SW 1271 (cell line): ENCODE measurements around the gene SULT1B1.
"Not testable (repeated sequence)": the region's sequence is repeated elsewhere in the genome, so short reads cannot be mapped to it uniquely, and the experiment has no call there.

Experiments
- DNase-seq, 2 experiments: peaks; one replicate each; lab custom pipeline; 2025; lab: John Stamatoyannopoulos, UW

The SULT1B1 gene

GRCh38 chr4:69760455-69760854 lies at the start of gene SULT1B1:
Gene SULT1B1 (minus strand): TSS chr4:69760620. CDS start chr4:69755217, 5,403 bp downstream.
- DNase-seq, result no peak

DNA sequence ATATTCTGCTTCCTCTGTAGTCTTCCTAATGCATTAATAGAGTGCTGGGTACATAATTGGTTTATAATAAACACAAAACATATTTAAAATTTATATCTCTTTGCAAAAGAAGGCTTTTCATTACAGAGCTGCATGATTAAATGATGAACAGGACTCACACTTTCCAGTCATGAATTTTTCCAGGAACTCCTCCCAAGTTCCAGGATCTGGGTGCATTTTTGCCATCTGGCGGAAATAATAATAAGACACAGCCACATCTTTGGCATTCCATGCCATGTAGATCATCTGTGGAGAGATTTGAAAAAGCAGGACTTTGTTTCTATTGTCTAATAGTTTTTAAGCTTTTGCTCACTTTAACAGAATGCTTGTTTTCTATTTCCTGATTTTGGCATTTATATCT lies 40.2 kb upstream of the SULT1B1 start:
- DNase-seq, result no peak

- no peak for DNase-seq
Measured at GRCh38 chr4:69799337-69799736, 38.9 kb upstream of the SULT1B1 start.

DNA sequence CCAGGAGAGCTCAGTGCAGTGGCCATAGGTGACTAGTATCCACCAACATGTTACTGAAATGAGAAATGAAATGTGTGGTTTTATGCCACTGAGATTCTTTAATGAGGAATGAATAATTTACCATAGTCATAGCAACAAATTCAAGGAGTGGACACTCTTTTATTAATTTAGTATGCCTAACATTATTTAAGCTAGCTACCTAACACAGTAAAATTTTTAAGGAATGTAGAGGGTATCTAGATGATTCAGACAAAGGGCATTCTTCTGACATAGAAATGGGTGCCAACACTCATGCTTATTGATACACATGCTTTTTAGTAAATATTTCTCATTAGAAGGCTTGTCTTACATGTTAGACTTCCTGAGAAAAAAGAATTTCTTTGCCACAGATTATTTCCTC lies 33.3 kb upstream of the SULT1B1 start:
- no peak for DNase-seq

GRCh38 chr4:69787879-69788278 lies 27.5 kb upstream of the SULT1B1 start:
- no peak for DNase-seq

DNA sequence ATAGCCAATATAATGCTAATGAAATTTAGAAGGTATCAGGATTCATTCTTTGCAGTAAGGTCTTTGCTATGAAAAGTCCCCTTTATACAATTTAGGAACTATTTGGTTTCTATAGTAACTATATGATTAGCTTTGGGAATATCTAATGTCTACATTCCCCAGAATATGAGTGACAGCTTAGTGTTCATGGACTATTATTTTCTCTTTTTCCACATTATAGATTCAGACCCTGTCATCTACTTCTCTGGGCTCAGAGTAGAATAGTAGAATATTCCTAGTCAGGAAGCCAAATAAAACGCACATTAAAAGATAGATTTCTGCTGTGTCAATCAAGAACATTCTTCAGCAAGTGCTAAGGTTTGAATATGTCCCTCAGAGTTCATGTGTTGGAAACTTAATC lies 26.1 kb upstream of the SULT1B1 start:
- DNase-seq, result no peak

- no peak for DNase-seq
Measured at GRCh38 chr4:69785211-69785831, 24.9 kb upstream of the SULT1B1 start.

DNA sequence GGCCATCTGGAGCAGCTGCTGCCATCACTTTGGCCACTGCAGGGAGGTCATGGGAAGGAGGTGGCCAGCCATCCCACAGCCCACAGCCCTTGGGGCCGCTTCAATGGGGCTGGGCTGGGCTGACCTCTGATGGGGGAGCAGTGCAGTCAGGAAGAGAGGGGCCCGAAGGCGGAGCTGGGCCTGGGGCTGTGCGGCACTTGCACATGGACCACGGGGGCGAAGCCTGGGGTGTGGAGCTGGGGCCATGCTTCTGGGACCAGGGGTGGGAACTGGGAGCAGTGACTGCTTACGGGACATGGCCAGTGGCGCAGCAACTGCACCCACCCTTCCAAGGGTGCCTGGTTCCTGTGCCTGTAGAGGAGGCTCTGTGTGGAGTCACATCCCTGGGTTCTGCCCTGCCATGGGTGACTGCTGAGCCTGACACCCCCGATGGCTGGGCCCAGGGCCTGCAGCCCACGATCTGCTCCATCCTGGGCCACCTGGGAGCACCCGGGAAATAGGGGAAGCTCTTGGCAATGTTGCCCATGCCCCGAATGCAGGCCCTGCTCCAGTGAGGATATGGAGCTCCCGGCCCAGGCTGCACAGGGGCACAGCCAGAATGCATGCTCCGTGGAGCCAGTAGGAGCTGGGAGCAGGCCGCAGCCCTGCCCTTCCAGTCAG lies 22.4 kb upstream of the SULT1B1 start:
- no peak for DNase-seq

GRCh38 chr4:69781458-69782418 lies 21.3 kb upstream of the SULT1B1 start:
- DNase-seq, result no peak

DNA sequence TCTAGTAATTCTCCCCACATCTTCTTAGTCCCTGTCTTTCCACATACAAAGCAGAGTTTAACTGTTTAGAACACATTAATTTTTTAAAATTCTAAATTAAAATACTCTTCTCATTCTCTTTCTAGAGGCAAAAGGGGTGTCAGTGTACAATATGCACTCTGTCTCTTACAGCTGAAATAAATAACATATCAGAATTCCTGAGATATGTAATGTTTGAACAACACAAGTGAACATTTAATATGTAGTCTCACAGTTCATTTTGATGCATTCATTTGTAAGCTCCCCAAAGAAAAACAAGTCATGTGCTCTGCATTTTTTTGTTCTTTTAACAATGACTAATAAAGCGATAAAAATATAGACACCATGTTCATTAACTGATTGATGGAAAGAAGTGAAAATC lies 19.7 kb upstream of the SULT1B1 start:
- no peak for DNase-seq

DNA sequence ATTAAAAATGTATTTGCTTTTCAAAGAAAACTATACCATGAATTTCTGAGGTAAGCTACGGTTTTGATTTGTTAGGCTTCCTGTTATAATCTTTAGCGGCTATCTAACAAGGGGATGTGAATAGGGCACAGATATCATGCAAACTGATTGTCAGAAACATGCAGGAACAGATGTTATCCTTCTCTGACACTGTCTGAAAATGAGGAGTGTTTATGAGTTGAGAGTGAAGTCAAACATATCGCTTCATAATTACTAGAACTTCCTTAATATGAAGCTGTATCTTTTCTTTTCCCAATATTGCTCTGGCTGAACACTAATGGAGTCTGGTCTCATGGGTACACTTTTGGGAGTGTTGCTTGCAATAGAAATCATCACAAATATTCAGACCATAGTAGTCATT lies 16.3 kb upstream of the SULT1B1 start:
- DNase-seq, result no peak

- no peak for DNase-seq
Measured at GRCh38 chr4:69775321-69775867, 15.0 kb upstream of the SULT1B1 start.

- no peak for DNase-seq
Measured at GRCh38 chr4:69773484-69773883, 13.1 kb upstream of the SULT1B1 start.

DNA sequence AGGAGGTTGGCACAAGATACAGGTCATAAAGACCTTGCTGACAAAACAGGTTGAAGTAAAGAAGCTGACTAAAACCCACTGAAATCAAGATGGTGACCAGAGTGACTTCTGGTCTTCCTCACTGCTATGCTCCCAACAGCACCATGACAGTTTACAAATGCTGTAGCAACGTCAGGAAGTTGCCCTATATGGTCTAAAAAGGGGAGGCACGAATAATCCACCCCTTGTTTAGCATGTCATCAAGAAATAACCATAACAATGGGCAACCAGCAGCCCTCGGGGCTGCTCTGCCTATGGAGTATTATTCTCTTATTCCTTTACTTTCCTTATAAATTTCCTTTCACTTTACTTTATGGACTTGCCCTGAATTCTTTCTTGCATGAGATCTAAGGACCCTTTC lies 8.1 kb upstream of the SULT1B1 start:
- not testable (repeated sequence) for DNase-seq

GRCh38 chr4:69765751-69766150 lies 5.3 kb upstream of the SULT1B1 start:
- DNase-seq, result no peak

- DNase-seq, result no peak
Measured at GRCh38 chr4:69764311-69764710, 3.9 kb upstream of the SULT1B1 start.

GRCh38 chr4:69763233-69763632 lies 2.8 kb upstream of the SULT1B1 start:
- DNase-seq, result no peak

DNA sequence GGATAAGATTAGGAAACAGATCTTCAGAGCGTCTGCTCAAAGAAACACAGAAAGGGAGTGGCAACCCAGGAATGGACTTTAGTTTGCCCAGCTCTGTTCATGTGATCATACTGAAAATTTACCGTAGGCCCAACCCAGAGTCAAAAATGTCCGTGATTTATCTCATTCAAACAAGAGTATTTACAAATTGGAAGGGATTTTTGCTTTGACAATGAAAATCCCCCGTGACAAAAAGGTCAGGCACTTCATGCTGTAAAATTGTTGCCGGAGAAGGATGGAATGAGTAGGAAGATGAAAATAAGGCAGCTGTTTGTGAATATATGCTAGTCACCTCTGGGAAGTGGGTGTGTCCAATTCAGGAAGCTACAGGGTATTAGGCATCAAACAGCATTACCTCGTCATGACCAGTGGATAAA lies 1.2 kb downstream of the SULT1B1 start:
- no peak for DNase-seq

- no peak for DNase-seq
Measured at GRCh38 chr4:69757464-69757863, 3.0 kb downstream of the SULT1B1 start.

DNA sequence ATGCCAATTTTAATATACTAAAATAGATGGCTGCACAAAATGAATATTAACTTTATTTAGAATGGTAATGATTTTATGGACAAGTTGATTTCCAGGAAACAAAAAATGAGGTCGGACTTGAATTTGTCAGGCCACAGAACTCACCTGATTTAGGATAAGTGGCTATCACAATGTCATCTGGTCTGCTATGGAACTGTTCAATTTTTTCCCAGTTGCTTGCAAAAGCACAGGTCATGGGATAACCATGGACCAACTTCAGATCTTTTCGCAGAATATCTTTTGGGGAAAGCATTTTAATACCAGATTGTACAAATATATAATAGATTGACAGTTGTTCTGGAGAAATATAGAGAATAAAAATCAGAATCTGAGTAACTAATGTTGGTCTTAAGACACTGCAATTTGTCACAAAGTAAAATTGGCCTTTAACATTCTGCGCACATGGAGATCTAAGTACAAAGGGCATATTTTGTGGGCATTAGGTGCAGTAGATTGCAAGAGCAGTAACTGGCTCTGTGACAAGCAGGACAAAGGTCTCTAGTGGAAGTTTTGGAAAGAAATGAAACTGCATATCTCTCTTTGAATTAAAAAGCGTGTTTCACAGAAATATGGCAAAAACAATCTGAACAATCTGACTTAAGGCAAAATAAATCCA lies 5.4 kb downstream of the SULT1B1 start:
- DNase-seq, result no peak

DNA sequence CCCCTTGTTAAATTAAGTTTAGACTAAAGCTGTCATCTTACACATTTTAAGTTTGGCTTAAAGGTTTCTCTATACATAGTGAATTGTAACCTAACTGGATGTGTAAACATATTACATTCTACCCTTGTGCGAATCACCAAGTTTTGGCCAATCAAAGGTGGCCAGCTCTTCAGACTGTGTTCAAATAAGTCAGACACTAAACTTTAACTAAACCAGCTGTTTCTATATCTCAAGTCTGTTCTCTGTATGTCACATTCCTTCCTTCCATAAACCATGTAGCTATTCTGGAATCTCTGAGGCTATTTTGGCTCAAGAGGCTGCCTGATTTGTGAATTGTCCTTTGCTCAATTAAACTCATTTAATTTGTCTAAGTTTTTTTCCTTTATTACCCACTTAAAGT lies 6.7 kb downstream of the SULT1B1 start:
- no peak for DNase-seq

GRCh38 chr4:69750346-69750745 lies 10.1 kb downstream of the SULT1B1 start:
- DNase-seq, result no peak
